Thoracic aorta (tissue), 2 donors: ENCODE measurements around the gene GSG1L. TPM values are rescaled to one million over a fixed set of nuclear protein-coding genes. Genes with fewer than 3 reads are reported as not detected.

Experiments
- ATAC-seq: fragments of 150-250 bp; one replicate; pipeline ENCODE4 v1.8.0; 2017; ENCODE audit warnings: low read depth; ENCODE audit not compliant: insufficient number of reproducible peaks, low FRiP score
- DNase-seq: peaks from one replicate; pipeline ENCODE4 v3.0.0-alpha.2; 2020; ENCODE audit warnings: low spot score
- H3K27ac ChIP-seq, 2 donors: fragments of 200-600 bp; sonication (generic); 1 replicate in 1 of 2; 2 replicates in 1 of 2; pipeline ENCODE4 v1.5.1; 2016; ENCODE audit warnings: mild to moderate bottlenecking in 2 of 2, moderate library complexity in 2 of 2
- H3K27me3 ChIP-seq: fragments of 200-600 bp; sonication (generic); replicated peaks from 2 replicates; pipeline ENCODE4 v1.6.0; 2016; ENCODE audit warnings: mild to moderate bottlenecking; ENCODE audit not compliant: insufficient read depth
- H3K36me3 ChIP-seq: fragments of 200-600 bp; sonication (generic); one replicate; pipeline ENCODE4 v1.5.1; 2016
- H3K4me1 ChIP-seq, 2 donors: fragments of 200-600 bp; sonication (generic); 1 replicate in 1 of 2; 2 replicates in 1 of 2; pipeline versions ENCODE4 v1.5.1 to v1.6.0; 2016; ENCODE audit warnings: low read depth in 2 of 2, mild to moderate bottlenecking in 1 of 2; ENCODE audit not compliant: control insufficient read depth in 1 of 2
- H3K4me3 ChIP-seq: fragments of 200-600 bp; sonication (generic); 2 replicates; pipeline ENCODE4 v1.5.1; 2016; ENCODE audit warnings: mild to moderate bottlenecking
- H3K9me3 ChIP-seq: fragments of 200-600 bp; sonication (generic); 2 replicates; pipeline ENCODE4 v1.5.1; 2016
- CTCF ChIP-seq: fragments of 200-600 bp; sonication (generic); IDR thresholded peaks from one replicate; pipeline ENCODE4 v1.5.1; 2019; ENCODE audit warnings: antibody characterized with exemption
- total RNA-seq, 2 donors: library from RNA; depleted of rRNA; stranded (reverse); fragments of >200 nt; gene quantifications; one replicate each; pipeline versions ENCODE4 v1.1.0 to v1.2.3, GENCODE V29; 2016

The GSG1L gene
- total RNA-seq, 2 donors from 2014 or later = 5.3 to 5.9 TPM

- ATAC-seq = no peak
- no peaks in the 10 kb centered on the region for H3K36me3 ChIP-seq
- TF ChIP-seq CTCF = no peak
- no peaks in the 10 kb centered on the region for H3K9me3 ChIP-seq
- no peaks in the 10 kb centered on the region for H3K4me1 ChIP-seq
- DNase-seq = no peak
- no peak overlapping the region for H3K27ac ChIP-seq
- H3K4me3 ChIP-seq = no peak overlapping the region
- no peaks in the 10 kb centered on the region for H3K27me3 ChIP-seq
Measured at GRCh38 chr16:27841911-27842310, 221.6 kb downstream of the GSG1L start.

GRCh38 chr16:27841061-27841801 is 222.3 kb downstream of the GSG1L start:
- DNase-seq (no peak), ATAC-seq (no peak)
- no peaks in the 10 kb centered on the region for H3K36me3 ChIP-seq
- no peak for TF ChIP-seq CTCF
- H3K4me3 ChIP-seq = no peak overlapping the region
- no peaks in the 10 kb centered on the region for H3K4me1 ChIP-seq
- H3K27ac ChIP-seq = no peak overlapping the region
- no peaks in the 10 kb centered on the region for H3K27me3 ChIP-seq
- H3K9me3 ChIP-seq = no peaks in the 10 kb centered on the region

GRCh38 chr16:27840311-27841060 is 223.0 kb downstream of the GSG1L start:
- no peak overlapping the region for H3K27ac ChIP-seq
- TF ChIP-seq CTCF = no peak
- H3K27me3 ChIP-seq = no peaks in the 10 kb centered on the region
- H3K36me3 ChIP-seq = no peaks in the 10 kb centered on the region
- H3K9me3 ChIP-seq = no peaks in the 10 kb centered on the region
- no peaks in the 10 kb centered on the region for H3K4me1 ChIP-seq
- DNase-seq (no peak), ATAC-seq (no peak)
- no peak overlapping the region for H3K4me3 ChIP-seq

- Histone ChIP-seq H3K36me3 (no peaks in the 10 kb centered on the region), H3K27me3 (no peaks in the 10 kb centered on the region), H3K4me1 (no peaks in the 10 kb centered on the region), H3K9me3 (no peaks in the 10 kb centered on the region), H3K27ac (no peak overlapping the region), H3K4me3 (no peak overlapping the region)
- no peak for TF ChIP-seq CTCF
- ATAC-seq (no peak), DNase-seq (no peak)
Measured at GRCh38 chr16:27839419-27839818, 224.1 kb downstream of the GSG1L start.

GRCh38 chr16:27838536-27839175 is 224.9 kb downstream of the GSG1L start:
- Histone ChIP-seq H3K4me1 (no peaks in the 10 kb centered on the region), H3K27ac (no peak overlapping the region), H3K9me3 (no peaks in the 10 kb centered on the region), H3K4me3 (no peak overlapping the region), H3K27me3 (no peaks in the 10 kb centered on the region), H3K36me3 (no peaks in the 10 kb centered on the region)
- no peak for ATAC-seq
- no peak for TF ChIP-seq CTCF
- DNase-seq = no peak
